IPS-20b (cell line): ENCODE measurements around the gene TRIM4.
"Not testable (repeated sequence)": the region's sequence is repeated elsewhere in the genome, so short reads cannot be mapped to it uniquely, and the experiment has no call there.

ENCODE experiments used
- H3K27ac ChIP-seq: one replicate; pipeline ENCODE4 v1.5.1; 2013; ENCODE audit warnings: low read length
- H3K27me3 ChIP-seq: 2 replicates; pipeline ENCODE4 v1.6.1; 2013; ENCODE audit warnings: mild to moderate bottlenecking, low read length, inconsistent platforms; ENCODE audit not compliant: insufficient read depth
- H3K36me3 ChIP-seq: 2 replicates; pipeline ENCODE4 v1.6.1; 2013; ENCODE audit warnings: low read depth, mild to moderate bottlenecking, inconsistent platforms, low read length, moderate library complexity; ENCODE audit not compliant: insufficient read depth
- H3K4me1 ChIP-seq: 2 replicates; pipeline ENCODE4 v1.6.1; 2013; ENCODE audit warnings: mild to moderate bottlenecking, control low read depth, inconsistent platforms, low read length, moderate library complexity; ENCODE audit not compliant: insufficient read depth
- H3K4me3 ChIP-seq: 2 replicates; pipeline ENCODE4 v1.5.1; 2013; ENCODE audit warnings: mild to moderate bottlenecking, low read length, inconsistent platforms
- H3K9ac ChIP-seq: 2 replicates; pipeline ENCODE4 v1.6.1; 2013; ENCODE audit warnings: low read depth, mild to moderate bottlenecking, inconsistent platforms, low read length, moderate library complexity
- H3K9me3 ChIP-seq: 2 replicates; pipeline ENCODE4 v1.6.1; 2013; ENCODE audit warnings: mild to moderate bottlenecking, low read depth, low read length, inconsistent platforms; ENCODE audit not compliant: insufficient read depth

Gene TRIM4

DNA sequence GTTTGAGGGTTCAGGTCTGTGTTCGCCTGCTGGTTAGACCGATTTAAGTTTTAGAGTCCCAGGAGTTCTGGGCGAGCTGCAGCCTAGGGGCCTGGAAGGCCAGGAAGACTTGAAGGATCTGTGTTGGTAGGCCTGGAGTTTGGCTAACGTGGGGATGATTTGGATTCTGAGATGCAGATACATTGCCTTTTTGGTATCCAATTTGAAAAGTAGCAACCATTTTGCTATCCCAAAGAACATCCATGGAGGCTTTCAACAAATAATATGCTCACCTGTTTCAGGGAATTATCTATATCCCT lies 433 bp upstream of the TRIM4 start:
- H3K36me3 ChIP-seq: peaks cover 23% of the 10 kb centered on the region; the same call in 1 of the 2 replicates
- no peak overlapping the region for H3K27ac ChIP-seq

GRCh38 chr7:99910976-99911375 lies 8.4 kb downstream of the TRIM4 start:
- Histone ChIP-seq H3K27me3 (no peaks in the 10 kb centered on the region), H3K4me1 (no peaks in the 10 kb centered on the region), H3K4me3 (no peak overlapping the region), H3K9ac (no peak overlapping the region), H3K36me3 (peaks cover 52% of the 10 kb centered on the region), H3K27ac (no peak overlapping the region), H3K9me3 (no peaks in the 10 kb centered on the region)

More for the DNA sequence above, 433 bp upstream of the TRIM4 start:
- Histone ChIP-seq H3K4me3 (peak overlapping the region; percentile 90), H3K27me3 (no peaks in the 10 kb centered on the region), H3K4me1 (no peaks in the 10 kb centered on the region), H3K9ac (peak overlapping the region; percentile 85; the same call in 1 of the 2 replicates), H3K9me3 (0 out of 2 replicates have a peak, but pooled peaks cover 6% of the 10 kb centered on the region)

DNA sequence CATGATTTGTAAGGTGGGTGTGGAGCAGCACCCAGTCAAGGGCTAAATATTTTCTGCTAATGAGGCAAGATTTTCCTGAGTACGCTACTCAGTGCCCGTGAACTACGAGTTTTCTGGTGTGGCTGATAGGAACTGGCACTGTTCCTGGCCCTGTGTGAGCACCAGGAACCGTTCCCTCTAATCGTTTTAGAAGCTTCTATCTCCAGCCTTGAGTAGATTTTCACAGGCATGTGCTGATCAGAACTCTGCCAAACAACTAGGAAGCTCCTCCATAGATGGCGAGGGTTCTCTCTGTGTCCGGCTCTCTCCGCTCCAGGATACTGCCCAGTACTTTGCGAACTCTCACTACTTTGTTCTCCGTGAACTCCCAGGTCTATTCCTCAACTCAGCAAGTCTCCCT lies 17.7 kb downstream of the TRIM4 start:
- Histone ChIP-seq H3K36me3 (peaks cover 63% of the 10 kb centered on the region), H3K9ac (no peak overlapping the region), H3K27ac (no peak overlapping the region), H3K4me3 (no peak overlapping the region), H3K4me1 (no peaks in the 10 kb centered on the region), H3K27me3 (no peaks in the 10 kb centered on the region), H3K9me3 (no peaks in the 10 kb centered on the region)

GRCh38 chr7:99899830-99900519 lies 19.4 kb downstream of the TRIM4 start:
- Histone ChIP-seq H3K4me1 (no peaks in the 10 kb centered on the region), H3K27ac (no peak overlapping the region), H3K27me3 (no peaks in the 10 kb centered on the region), H3K9ac (no peak overlapping the region), H3K9me3 (no peaks in the 10 kb centered on the region), H3K36me3 (peaks cover 47% of the 10 kb centered on the region), H3K4me3 (no peak overlapping the region)

DNA sequence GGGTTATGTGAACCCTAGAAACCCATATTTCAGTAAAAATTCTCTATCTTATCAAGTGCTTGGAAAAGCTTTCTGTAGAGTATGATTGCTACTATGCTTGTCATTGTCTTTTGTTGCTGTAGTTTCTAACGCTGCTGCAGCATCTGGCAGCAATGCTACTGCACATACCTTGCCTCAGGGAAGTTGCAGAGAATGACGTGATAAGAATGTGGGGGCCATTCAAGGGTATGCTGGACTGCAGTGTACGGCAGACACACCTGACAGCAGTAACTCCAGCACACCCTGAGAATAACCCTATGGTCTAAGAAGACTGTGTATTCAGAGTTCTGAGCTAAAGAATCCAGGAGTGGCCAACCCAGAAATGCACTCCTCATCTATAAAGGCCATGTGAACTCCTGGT lies 20.5 kb downstream of the TRIM4 start:
- Histone ChIP-seq H3K27ac (no peak overlapping the region), H3K9me3 (no peaks in the 10 kb centered on the region), H3K9ac (no peak overlapping the region), H3K36me3 (peaks cover 40% of the 10 kb centered on the region), H3K27me3 (no peaks in the 10 kb centered on the region), H3K4me3 (no peak overlapping the region), H3K4me1 (no peaks in the 10 kb centered on the region)

DNA sequence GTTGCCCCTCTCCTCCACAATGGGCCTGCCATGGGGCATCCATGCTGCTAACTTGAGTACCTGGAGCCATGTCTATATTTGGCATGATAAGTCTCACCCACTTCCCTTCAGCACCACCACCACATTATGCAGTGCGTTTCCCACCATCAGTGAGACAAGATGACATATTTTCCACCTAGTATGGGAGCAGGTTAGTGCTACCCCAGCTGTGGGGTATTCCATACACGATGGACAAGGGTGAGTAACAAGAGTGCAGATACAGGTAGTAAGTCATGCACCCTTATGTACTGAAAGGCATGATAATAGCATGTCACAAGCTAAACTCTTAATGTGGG lies 21.3 kb downstream of the TRIM4 start:
- Histone ChIP-seq H3K9me3 (no peaks in the 10 kb centered on the region), H3K9ac (no peak overlapping the region), H3K27me3 (no peaks in the 10 kb centered on the region), H3K36me3 (peaks cover 32% of the 10 kb centered on the region), H3K4me1 (no peaks in the 10 kb centered on the region), H3K4me3 (no peak overlapping the region), H3K27ac (no peak overlapping the region)

- Histone ChIP-seq H3K4me3 (no peak overlapping the region), H3K9me3 (no peaks in the 10 kb centered on the region), H3K27me3 (no peaks in the 10 kb centered on the region), H3K36me3 (peaks cover 27% of the 10 kb centered on the region), H3K4me1 (no peaks in the 10 kb centered on the region), H3K9ac (no peak overlapping the region), H3K27ac (no peak overlapping the region)
Measured at GRCh38 chr7:99897322-99898022, 21.9 kb downstream of the TRIM4 start.

DNA sequence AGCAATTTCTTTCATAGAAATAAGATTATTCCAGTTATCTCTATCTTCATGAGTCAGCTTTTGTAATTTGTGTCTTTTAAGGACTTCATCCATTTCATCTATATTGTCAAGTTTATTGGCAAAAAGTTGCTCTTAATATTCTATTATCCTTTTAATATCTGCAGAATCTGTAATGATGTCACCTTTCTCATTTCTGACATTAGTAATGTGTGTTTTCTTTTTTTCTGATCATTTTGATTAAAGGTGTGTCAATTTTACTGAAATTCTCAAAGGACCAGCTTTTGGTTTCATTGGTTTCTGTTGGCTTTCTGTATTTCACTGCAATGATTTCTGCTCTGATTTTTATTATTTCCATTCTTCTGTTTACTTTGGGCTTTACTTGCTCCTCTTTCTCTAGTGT lies 24.6 kb downstream of the TRIM4 start:
- no peaks in the 10 kb centered on the region for H3K4me1 ChIP-seq
- no peak overlapping the region for H3K9ac ChIP-seq
- H3K36me3 ChIP-seq: no peaks in the 10 kb centered on the region; the same call in 1 of the 2 replicates
- no peaks in the 10 kb centered on the region for H3K27me3 ChIP-seq
- no peak overlapping the region for H3K27ac ChIP-seq
- H3K9me3 ChIP-seq: peaks cover 5% of the 10 kb centered on the region; the same call in 1 of the 2 replicates
- no peak overlapping the region for H3K4me3 ChIP-seq

GRCh38 chr7:99893280-99893679 lies 26.1 kb downstream of the TRIM4 start:
- peaks cover 12% of the 10 kb centered on the region; the same call in 1 of the 2 replicates for H3K9me3 ChIP-seq
- no peaks in the 10 kb centered on the region for H3K27me3 ChIP-seq
- no peak overlapping the region for H3K9ac ChIP-seq
- H3K36me3 ChIP-seq: no peaks in the 10 kb centered on the region
- H3K4me1 ChIP-seq: no peaks in the 10 kb centered on the region
- no peak overlapping the region for H3K27ac ChIP-seq
- no peak overlapping the region for H3K4me3 ChIP-seq

GRCh38 chr7:99890348-99890747 lies 29.0 kb downstream of the TRIM4 start:
- H3K4me3 ChIP-seq, H3K4me1 ChIP-seq, H3K27ac ChIP-seq, H3K27me3 ChIP-seq, H3K36me3 ChIP-seq, H3K9ac ChIP-seq: not testable (repeated sequence)
- peaks cover 12% of the 10 kb centered on the region; the same call in 1 of the 2 replicates for H3K9me3 ChIP-seq

GRCh38 chr7:99888366-99888765 lies 31.0 kb downstream of the TRIM4 start:
- not testable (repeated sequence) for H3K4me1 ChIP-seq, H3K4me3 ChIP-seq, H3K36me3 ChIP-seq, H3K9ac ChIP-seq, H3K27me3 ChIP-seq, H3K27ac ChIP-seq
- H3K9me3 ChIP-seq: peaks cover 12% of the 10 kb centered on the region; the same call in 1 of the 2 replicates

- H3K27ac ChIP-seq: no peak overlapping the region
- no peaks in the 10 kb centered on the region for H3K36me3 ChIP-seq
- H3K4me1 ChIP-seq: no peaks in the 10 kb centered on the region
Measured at GRCh38 chr7:99881370-99881769, 38.0 kb downstream of the TRIM4 start.

More at GRCh38 chr7:99881370-99881769, 38.0 kb downstream of the TRIM4 start:
- Histone ChIP-seq H3K9ac (no peak overlapping the region), H3K9me3 (no peaks in the 10 kb centered on the region), H3K4me3 (no peak overlapping the region), H3K27me3 (no peaks in the 10 kb centered on the region)
